Measurements from ENCODE around the gene MYO15B.

GRCh38 chr17:75625813-75626486 is 38.4 kb downstream of the MYO15B start:
- TF ChIP-seq, protein P1, sequence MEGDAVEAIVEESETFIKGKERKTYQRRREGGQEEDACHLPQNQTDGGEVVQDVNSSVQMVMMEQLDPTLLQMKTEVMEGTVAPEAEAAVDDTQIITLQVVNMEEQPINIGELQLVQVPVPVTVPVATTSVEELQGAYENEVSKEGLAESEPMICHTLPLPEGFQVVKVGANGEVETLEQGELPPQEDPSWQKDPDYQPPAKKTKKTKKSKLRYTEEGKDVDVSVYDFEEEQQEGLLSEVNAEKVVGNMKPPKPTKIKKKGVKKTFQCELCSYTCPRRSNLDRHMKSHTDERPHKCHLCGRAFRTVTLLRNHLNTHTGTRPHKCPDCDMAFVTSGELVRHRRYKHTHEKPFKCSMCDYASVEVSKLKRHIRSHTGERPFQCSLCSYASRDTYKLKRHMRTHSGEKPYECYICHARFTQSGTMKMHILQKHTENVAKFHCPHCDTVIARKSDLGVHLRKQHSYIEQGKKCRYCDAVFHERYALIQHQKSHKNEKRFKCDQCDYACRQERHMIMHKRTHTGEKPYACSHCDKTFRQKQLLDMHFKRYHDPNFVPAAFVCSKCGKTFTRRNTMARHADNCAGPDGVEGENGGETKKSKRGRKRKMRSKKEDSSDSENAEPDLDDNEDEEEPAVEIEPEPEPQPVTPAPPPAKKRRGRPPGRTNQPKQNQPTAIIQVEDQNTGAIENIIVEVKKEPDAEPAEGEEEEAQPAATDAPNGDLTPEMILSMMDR (IDR thresholded peaks at IDR 0.05; ENCODE audit: extremely low read depth in 1 of 2, insufficient read depth in 1 of 2, low read depth in 1 of 2, low read length in 2 of 2) = peak; percentile 50 to 80
- no peak for TF ChIP-seq EZH2 (IDR thresholded peaks at IDR 0.05; ENCODE audit: borderline replicate concordance, low read depth, low read length, severe bottlenecking)
- TF ChIP-seq, protein P2, sequence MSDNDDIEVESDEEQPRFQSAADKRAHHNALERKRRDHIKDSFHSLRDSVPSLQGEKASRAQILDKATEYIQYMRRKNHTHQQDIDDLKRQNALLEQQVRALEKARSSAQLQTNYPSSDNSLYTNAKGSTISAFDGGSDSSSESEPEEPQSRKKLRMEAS (IDR thresholded peaks at IDR 0.05; ENCODE audit: insufficient read depth, insufficient read length) = no peak
- TF ChIP-seq POLR2AphosphoS5 (IDR thresholded peaks at IDR 0.05; ENCODE audit: insufficient read depth, low read depth, low read length) = no peak
- TF ChIP-seq GATA2 (IDR thresholded peaks at IDR 0.05; ENCODE audit: insufficient read depth, insufficient read length, low read depth, low read length) = no peak
- no peak for TF ChIP-seq POLR2A (IDR thresholded peaks at IDR 0.05; ENCODE audit: low read depth, low read length)
- TF ChIP-seq JUN (IDR thresholded peaks at IDR 0.05; ENCODE audit: borderline replicate concordance, insufficient read depth, insufficient read length, low read depth) = no peak
- no peak for TF ChIP-seq MYC (IDR thresholded peaks at IDR 0.05; ENCODE audit: low read depth, low read length)
- TF ChIP-seq FOS (IDR thresholded peaks at IDR 0.05; ENCODE audit: borderline replicate concordance, insufficient read depth, low read length) = no peak
